K562 (cell line): ENCODE measurements around the gene GFI1B. TPM values are rescaled to one million over a fixed set of nuclear protein-coding genes. Genes with fewer than 3 reads are reported as not detected.

ENCODE experiments used
- DDX20 ChIP-seq: fragments of 450-650 bp; IDR thresholded peaks from 2 replicates; pipeline ENCODE4 v1.6.1; 2016; ENCODE audit warnings: missing genetic modification characterization, low read depth, mild to moderate bottlenecking, missing compliant biosample characterization, moderate library complexity
- GTF2B ChIP-seq: IDR thresholded peaks from 2 replicates; pipeline ENCODE4 v1.6.1; 2011; ENCODE audit not compliant: insufficient read length; ENCODE audit errors: extremely low read depth
- HMBOX1 ChIP-seq: sonication (generic); IDR thresholded peaks from 2 replicates; pipeline ENCODE4 v1.6.1; 2016
- MBD1 ChIP-seq: fragments of 250-450 bp; sonication (Bioruptor Pico); IDR thresholded peaks from 2 replicates; pipeline ENCODE4 v1.8.0; 2022; ENCODE audit warnings: inconsistent platforms
- MLLT1 ChIP-seq, 2 experiments: fragments of 450-650 bp; IDR thresholded peaks; 2 replicates each; pipeline ENCODE4 v1.6.1; 2016
- MNT ChIP-seq, 2 experiments: fragments of 450-650 bp; conservative IDR thresholded peaks; 2 replicates each; pipeline ENCODE4 v1.6.1; 2017; ENCODE audit warnings: mild to moderate bottlenecking in 2 of 2, moderate library complexity in 2 of 2
- RBFOX2 ChIP-seq: fragments of 200-400 bp; formaldehyde crosslinking; IDR thresholded peaks from 2 replicates; pipeline ENCODE4 v1.6.1; 2017; ENCODE audit warnings: low read depth, mild to moderate bottlenecking, low read length, moderate library complexity
- RHOXF2B ChIP-seq: fragments of 250-450 bp; sonication (Bioruptor Pico); conservative IDR thresholded peaks from 2 replicates; pipeline ENCODE4 v1.5.1; 2021
- SLC30A9 ChIP-seq: fragments of 250-450 bp; sonication (Bioruptor Pico); IDR thresholded peaks from 2 replicates; pipeline ENCODE4 v1.8.0; 2022; ENCODE audit warnings: mild to moderate bottlenecking, moderate library complexity
- SMAD4 ChIP-seq: fragments of 250-450 bp; sonication (Bioruptor Pico); conservative IDR thresholded peaks from 2 replicates; pipeline ENCODE4 v1.8.0; 2021; ENCODE audit warnings: inconsistent platforms, mild to moderate bottlenecking, moderate library complexity
- SNIP1 ChIP-seq: fragments of 450-650 bp; IDR thresholded peaks from 2 replicates; pipeline ENCODE4 v1.7.1; 2017; ENCODE audit warnings: low read depth, mild to moderate bottlenecking
- THAP7 ChIP-seq: fragments of 250-450 bp; sonication (Bioruptor Pico); IDR thresholded peaks from 2 replicates; pipeline ENCODE4 v1.5.0; 2021
- THRB ChIP-seq: fragments of 450-650 bp; formaldehyde crosslinking; conservative IDR thresholded peaks from 2 replicates; pipeline ENCODE4 v1.4.0; 2022; ENCODE audit warnings: mild to moderate bottlenecking, missing genetic modification characterization
- VEZF1 ChIP-seq: fragments of 200-800 bp; sonication (Bioruptor generic); IDR thresholded peaks from 2 replicates; pipeline ENCODE4 v1.6.1; 2017; ENCODE audit warnings: missing genetic modification characterization, missing compliant biosample characterization
- XRCC4 ChIP-seq: IDR thresholded peaks from one replicate; pipeline ENCODE4 v1.6.1; 2011; ENCODE audit not compliant: insufficient read depth, insufficient read length; ENCODE audit errors: extremely low read depth
- ZNF41 ChIP-seq: fragments of 250-450 bp; sonication (Bioruptor Pico); conservative IDR thresholded peaks from 2 replicates; pipeline ENCODE4 v1.4.0; 2020; ENCODE audit warnings: mild to moderate bottlenecking
- ZNF76 ChIP-seq: fragments of 250-450 bp; sonication (Bioruptor Pico); IDR thresholded peaks from 2 replicates; pipeline ENCODE4 v1.4.0; 2020; ENCODE audit warnings: mild to moderate bottlenecking, moderate library complexity, borderline replicate concordance
- polyA plus RNA-seq, 8 experiments: library from polyadenylated mRNA; depleted of rRNA in 4 of 8; stranded (reverse) in 5 of 8; unstranded in 3 of 8; fragments of >200 nt; fragmentation: Nextera tagmentation in 2 of 8; fragmentation: Illumina TruSeq in 1 of 8; extraction: Ambion mirVana in 2 of 8; extraction: Trizol in 1 of 8; gene quantifications; 2 replicates each; pipeline versions ENCODE4 v1.2.1 to v1.2.3, GENCODE V29; 2011 to 2014; ENCODE audit warnings: inconsistent platforms in 1 of 8, missing spikeins in 1 of 8
- total RNA-seq, 7 experiments: library from RNA; depleted of rRNA in 6 of 7; stranded (reverse); fragments of >200 nt in 6 of 7; fragmentation: Illumina TruSeq in 2 of 7; extraction: Trizol in 2 of 7; gene quantifications; 2 replicates each; pipeline versions ENCODE4 v1.2.1 to v1.2.3, GENCODE V29; 2011 to 2021; ENCODE audit warnings: low replicate concordance in 1 of 7

GFI1B gene
- total and polyA plus RNA-seq, 9 of the 15 experiments (the other 6 are each of a cell fraction or from before 2014, with no cell fraction given): 8.0 to 75.7 (median 34.5) TPM

GRCh38 chr9:132994410-132995120, 16.1 kb downstream of the GFI1B start (continued):
- TF ChIP-seq THAP7 (no peak), MBD1 (CRISPR knock-in tag) (no peak), SNIP1 (no peak), MNT (conservative IDR thresholded peaks at IDR 0.05) (no peak), SMAD4 (peak; percentile 94), HMBOX1 (no peak), RBFOX2 (peak; percentile 60), ZNF76 (CRISPR knock-in tag) (no peak), SLC30A9 (CRISPR knock-in tag) (no peak), RHOXF2B (CRISPR knock-in tag) (no peak), XRCC4 (no peak), VEZF1 (CRISPR knock-in tag) (peak; percentile 83), ZNF41 (CRISPR knock-in tag) (no peak), GTF2B (no peak), THRB (CRISPR knock-in tag) (no peak), DDX20 (tag) (no peak), MLLT1 (IDR thresholded peaks at IDR 0.05) (peak in 1 of 2 experiments; percentile 44; a peak in 1 of 4 replicates)
